Right atrium auricular region (tissue), 2 donors: ENCODE data around the gene DEFB123. TPM values are rescaled to one million over a fixed set of nuclear protein-coding genes. Genes with fewer than 3 reads are reported as not detected.

ENCODE experiments used
- DNase-seq: peaks from one replicate; pipeline ENCODE4 v3.0.0-alpha.2; 2019; ENCODE audit warnings: low spot score
- H3K27ac ChIP-seq, 2 donors: fragments of 200-600 bp; sonication (generic); 1 replicate in 1 of 2; 2 replicates in 1 of 2; pipeline ENCODE4 v1.5.1; 2016 to 2019
- H3K27me3 ChIP-seq, 2 donors: fragments of 200-600 bp; sonication (generic); one replicate each; pipeline versions ENCODE4 v1.5.1 to v1.6.0; 2017 to 2019
- H3K36me3 ChIP-seq: fragments of 200-600 bp; sonication (generic); one replicate; pipeline ENCODE4 v1.5.1; 2016
- H3K4me1 ChIP-seq, 2 donors: fragments of 200-600 bp; sonication (generic); one replicate each; pipeline versions ENCODE4 v1.5.1 to v1.6.0; 2017 to 2019
- H3K4me3 ChIP-seq, 2 donors: fragments of 200-600 bp; sonication (generic); 1 replicate in 1 of 2; 2 replicates in 1 of 2; pipeline ENCODE4 v1.5.1; 2017 to 2019; ENCODE audit warnings: mild to moderate bottlenecking in 1 of 2, moderate library complexity in 1 of 2
- H3K9me3 ChIP-seq, 2 donors: fragments of 200-600 bp; sonication (generic); one replicate each; pipeline ENCODE4 v1.5.1; 2019
- CTCF ChIP-seq, 2 donors: fragments of 200-600 bp; sonication (generic); IDR thresholded peaks; one replicate each; pipeline ENCODE4 v1.5.1; 2019; ENCODE audit warnings: antibody characterized with exemption in 2 of 2
- total RNA-seq, 2 donors: library from RNA; depleted of rRNA; stranded (reverse); fragments of >200 nt; gene quantifications; one replicate each; pipeline ENCODE4 v1.1.0, GENCODE V29; 2016

The DEFB123 gene
- total RNA-seq, 2 donors from 2014 or later = not detected

- peak overlapping the region; percentile 31 to 83 for H3K27ac ChIP-seq
- no peaks in the 10 kb centered on the region for H3K36me3 ChIP-seq
- H3K27me3 ChIP-seq = no peaks in the 10 kb centered on the region
- peaks cover 0 to 14% of the 10 kb centered on the region in 2 donors for H3K4me1 ChIP-seq
- no peak for DNase-seq
- H3K9me3 ChIP-seq = no peaks in the 10 kb centered on the region
- H3K4me3 ChIP-seq = peak overlapping the region in 1 of 2 donors; percentile 61
- no peak for TF ChIP-seq CTCF (IDR thresholded peaks at IDR 0.05)
Observed at GRCh38 chr20:31476294-31476585, 35.8 kb downstream of the DEFB123 start.

GRCh38 chr20:31476643-31477215 lies 36.3 kb downstream of the DEFB123 start:
- H3K9me3 ChIP-seq = no peaks in the 10 kb centered on the region
- no peak for TF ChIP-seq CTCF (IDR thresholded peaks at IDR 0.05)
- H3K27me3 ChIP-seq = no peaks in the 10 kb centered on the region
- H3K36me3 ChIP-seq = no peaks in the 10 kb centered on the region
- peaks cover 0 to 14% of the 10 kb centered on the region in 2 donors for H3K4me1 ChIP-seq
- peak overlapping the region in 1 of 2 donors; percentile 61 for H3K4me3 ChIP-seq
- peak overlapping the region; percentile 31 to 83 for H3K27ac ChIP-seq
- DNase-seq = no peak

GRCh38 chr20:31484001-31484400 lies 43.6 kb downstream of the DEFB123 start:
- Histone ChIP-seq H3K27ac (peak overlapping the region; percentile 77 to 78), H3K27me3 (no peaks in the 10 kb centered on the region)

GRCh38 chr20:31485450-31486339 lies 45.3 kb downstream of the DEFB123 start:
- no peaks in the 10 kb centered on the region for H3K36me3 ChIP-seq
- no peaks in the 10 kb centered on the region for H3K27me3 ChIP-seq
- peak; percentile 84 for DNase-seq
- no peak for TF ChIP-seq CTCF (IDR thresholded peaks at IDR 0.05)
- no peaks in the 10 kb centered on the region for H3K9me3 ChIP-seq
- peaks cover 0 to 16% of the 10 kb centered on the region in 2 donors for H3K4me1 ChIP-seq
- H3K4me3 ChIP-seq = peak overlapping the region in 1 of 2 donors; percentile 36
- peak overlapping the region; percentile 77 to 78 for H3K27ac ChIP-seq

More at GRCh38 chr20:31484001-31484400, 43.6 kb downstream of the DEFB123 start:
- TF ChIP-seq CTCF (IDR thresholded peaks at IDR 0.05) = no peak
- DNase-seq = no peak
- no peak overlapping the region for H3K4me3 ChIP-seq
- no peaks in the 10 kb centered on the region for H3K36me3 ChIP-seq
- peaks cover 0 to 16% of the 10 kb centered on the region in 2 donors for H3K4me1 ChIP-seq
- H3K9me3 ChIP-seq = no peaks in the 10 kb centered on the region

- Histone ChIP-seq H3K27me3 (no peaks in the 10 kb centered on the region), H3K4me3 (no peak overlapping the region), H3K4me1 (peaks cover 0 to 16% of the 10 kb centered on the region in 2 donors), H3K27ac (no peak overlapping the region), H3K36me3 (no peaks in the 10 kb centered on the region), H3K9me3 (no peaks in the 10 kb centered on the region)
- DNase-seq = no peak
- TF ChIP-seq CTCF (IDR thresholded peaks at IDR 0.05) = no peak
Observed at GRCh38 chr20:31488115-31488514, 47.7 kb downstream of the DEFB123 start.
